Suppressor macrophage treated with lipopolysaccharide for 4 hours (primary cell): ENCODE measurements around the gene EFEMP1.
"Not testable (repeated sequence)": the region's sequence is repeated elsewhere in the genome, so short reads cannot be mapped to it uniquely, and the experiment has no call there.

Source experiments
- DNase-seq: peaks from one replicate; pipeline ENCODE4 v3.0.0-alpha.2; 2020

Gene EFEMP1

DNA sequence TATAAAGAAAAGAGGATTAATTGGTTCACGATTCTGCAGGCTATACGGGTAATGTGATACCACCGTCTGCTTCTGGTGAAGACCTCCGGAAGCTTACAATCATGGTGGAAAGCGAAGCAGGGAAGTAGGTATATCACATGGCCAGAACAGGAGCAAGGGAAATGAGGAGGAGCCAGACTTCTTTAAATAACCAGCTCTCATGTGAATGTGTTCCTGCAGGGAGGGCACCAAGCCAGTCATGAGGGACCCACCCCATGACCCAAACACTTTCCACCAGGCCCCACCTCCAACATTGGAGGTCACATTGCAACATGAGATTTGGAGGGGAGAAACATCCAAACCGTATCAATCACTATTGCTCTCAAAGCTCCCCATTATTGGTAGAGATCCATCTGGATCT lies 61.8 kb downstream of the EFEMP1 start:
- DNase-seq = no peak

DNA sequence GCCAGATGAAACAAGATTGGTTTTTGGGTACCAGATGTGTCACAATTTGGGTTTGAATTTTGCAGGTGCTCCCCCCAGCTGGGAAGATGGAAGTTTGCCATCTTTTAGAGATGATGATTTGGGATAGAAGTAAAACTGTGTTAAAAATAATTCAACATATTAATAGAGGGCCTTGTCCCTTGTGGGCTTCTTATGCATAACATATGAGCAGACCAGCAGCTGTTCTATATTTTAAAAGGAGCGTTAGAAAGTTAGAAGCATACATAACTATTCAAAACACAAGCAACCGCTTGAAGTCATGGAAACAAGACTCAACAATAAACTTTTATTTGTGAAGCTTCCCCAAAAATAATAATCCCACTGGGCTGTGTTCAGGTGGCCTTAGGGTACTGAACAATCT lies 62.8 kb downstream of the EFEMP1 start:
- DNase-seq = no peak

- no peak for DNase-seq
Observed at GRCh38 chr2:55859875-55860274, 63.7 kb downstream of the EFEMP1 start.

GRCh38 chr2:55857766-55858165 lies 65.8 kb downstream of the EFEMP1 start:
- no peak for DNase-seq

DNA sequence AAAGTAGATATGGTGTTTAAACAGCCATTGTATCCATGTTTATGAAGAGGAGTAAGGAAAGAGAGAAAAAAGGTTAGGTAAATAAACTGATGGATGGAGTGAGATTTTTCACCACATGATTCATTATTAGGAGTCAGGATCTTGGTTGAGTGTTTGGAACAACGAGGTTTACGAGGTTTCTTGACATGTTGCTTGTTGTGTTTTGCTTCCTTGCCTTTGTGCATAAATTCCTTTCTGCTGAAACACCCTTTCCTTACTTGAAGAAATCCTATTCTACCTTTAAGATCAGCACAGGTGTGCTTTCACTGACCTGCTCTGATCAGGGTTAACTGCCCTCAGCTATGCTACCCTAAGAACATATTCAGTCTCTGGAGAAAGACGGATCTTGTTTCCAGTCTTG lies 66.6 kb downstream of the EFEMP1 start:
- no peak for DNase-seq

- no peak for DNase-seq
Observed at GRCh38 chr2:55848096-55848495, 75.5 kb downstream of the EFEMP1 start.

GRCh38 chr2:55846426-55846825 lies 77.2 kb downstream of the EFEMP1 start:
- no peak for DNase-seq

- DNase-seq = peak; percentile 13
Observed at GRCh38 chr2:55844986-55845385, 78.6 kb downstream of the EFEMP1 start.

GRCh38 chr2:55843994-55844345 lies 79.6 kb downstream of the EFEMP1 start:
- no peak for DNase-seq

GRCh38 chr2:55843096-55843993 lies 80.2 kb downstream of the EFEMP1 start:
- DNase-seq = peak; percentile 6

DNA sequence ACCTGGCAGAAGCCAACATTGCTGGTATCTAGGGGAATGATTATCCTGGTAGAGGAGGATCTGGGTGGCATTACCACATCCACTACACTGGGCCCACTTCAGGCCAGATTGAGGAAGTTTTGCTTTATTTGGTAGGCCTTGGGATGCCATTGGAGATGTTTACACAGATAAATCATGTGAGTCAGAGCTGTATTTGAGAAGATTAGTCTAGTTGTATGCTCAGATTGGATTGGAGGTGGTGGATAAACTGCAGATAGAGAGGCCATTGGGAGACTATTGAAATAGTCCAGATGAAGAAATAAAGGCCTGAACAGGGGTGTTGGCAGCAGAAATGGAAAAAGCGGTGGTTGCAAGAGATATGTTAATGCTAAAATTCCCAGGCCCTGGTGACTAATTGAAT lies 81.5 kb downstream of the EFEMP1 start:
- DNase-seq = no peak

DNA sequence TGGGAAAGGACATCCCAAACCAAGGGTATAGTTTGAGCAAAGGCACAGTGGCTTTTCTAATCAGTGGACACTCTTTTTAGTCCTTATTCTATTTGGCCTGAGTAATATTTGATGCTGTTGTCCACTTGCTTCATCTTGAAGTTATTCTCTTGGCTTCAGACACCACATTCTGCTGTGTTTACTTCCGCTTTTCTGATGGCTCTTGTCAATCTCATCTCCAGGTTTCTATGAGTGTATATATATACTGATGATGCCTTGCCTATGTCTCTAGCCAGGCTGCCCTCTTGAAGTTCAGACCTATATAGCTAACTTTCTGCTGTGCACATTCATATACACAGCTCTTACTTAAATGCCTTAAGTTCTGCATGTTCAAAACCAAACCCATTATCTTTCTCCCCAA lies 83.1 kb downstream of the EFEMP1 start:
- no peak for DNase-seq

GRCh38 chr2:55839182-55839819 lies 84.3 kb downstream of the EFEMP1 start:
- DNase-seq = no peak

DNA sequence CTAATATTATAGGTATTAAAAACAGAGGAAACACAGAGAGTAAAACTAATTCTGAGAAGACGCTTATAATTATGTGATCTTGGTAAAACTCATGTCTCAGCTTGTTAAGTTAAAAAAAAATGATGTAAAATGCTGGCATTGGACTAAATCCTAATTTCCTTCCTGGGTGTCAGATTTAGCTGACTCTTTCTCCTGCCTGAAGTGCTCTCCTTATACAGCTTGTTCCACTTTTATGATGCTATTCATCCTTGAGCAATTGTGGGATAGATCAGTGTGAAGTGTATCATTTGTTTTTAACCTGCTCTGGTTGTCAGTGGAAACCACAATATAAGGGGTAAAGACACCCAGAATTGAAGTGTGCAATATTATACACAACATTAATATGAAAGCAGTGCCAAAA lies 84.9 kb downstream of the EFEMP1 start:
- no peak for DNase-seq

GRCh38 chr2:55838117-55838516 lies 85.5 kb downstream of the EFEMP1 start:
- not testable (repeated sequence) for DNase-seq

DNA sequence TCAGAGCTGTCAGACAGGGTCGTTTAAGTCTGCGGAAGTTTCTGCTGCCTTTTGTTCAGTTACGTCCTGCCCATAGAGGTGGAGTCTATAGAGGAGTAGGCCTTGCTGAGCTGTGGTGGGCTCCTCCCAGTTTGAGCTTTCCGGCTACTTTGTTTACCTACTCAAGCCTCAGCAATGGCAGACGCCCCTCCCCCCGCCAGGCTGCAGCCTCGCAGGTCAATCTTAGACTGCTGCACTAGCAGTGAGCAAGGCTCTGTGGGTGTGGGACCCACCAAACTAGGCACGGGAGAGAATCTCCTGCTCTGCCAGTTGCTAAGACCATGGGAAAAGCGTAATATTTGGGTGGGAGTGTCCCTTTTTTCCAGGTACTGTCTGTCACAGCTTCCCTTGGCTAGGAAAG lies 86.5 kb downstream of the EFEMP1 start:
- no peak for DNase-seq

DNA sequence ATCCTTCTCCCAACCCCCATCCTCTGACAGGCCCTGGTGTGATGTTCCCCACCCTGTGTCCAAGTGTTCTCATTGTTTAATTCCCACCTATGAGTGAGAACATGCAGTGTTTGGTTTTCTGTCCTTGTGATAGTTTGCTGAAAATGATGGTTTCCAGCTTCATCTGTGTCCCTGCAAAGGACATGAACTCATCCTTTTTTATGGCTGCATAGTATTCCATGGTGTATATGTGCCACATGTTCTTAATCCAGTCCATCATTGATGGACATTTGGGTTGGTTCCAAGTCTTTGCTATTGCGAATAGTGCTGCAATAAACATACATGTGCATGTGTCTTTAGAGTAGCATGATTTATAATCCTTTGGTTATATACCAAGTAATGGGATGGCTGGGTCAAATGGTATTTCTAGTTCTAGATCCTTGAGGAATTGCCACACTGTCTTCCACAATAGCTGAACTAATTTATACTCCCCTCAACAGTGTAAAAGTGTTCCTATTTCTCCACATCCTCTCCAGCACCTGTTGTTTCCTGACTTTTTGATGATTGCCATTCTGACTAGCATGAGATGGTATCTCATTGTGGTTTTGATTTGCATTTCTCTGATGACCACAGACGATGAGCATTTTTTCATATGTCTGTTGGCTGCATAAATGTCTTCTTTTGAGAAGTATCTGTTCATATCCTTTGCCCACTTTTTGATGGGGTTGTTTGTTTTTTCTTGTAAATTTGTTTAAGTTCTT lies 91.7 kb downstream of the EFEMP1 start:
- DNase-seq = not testable (repeated sequence)

DNA sequence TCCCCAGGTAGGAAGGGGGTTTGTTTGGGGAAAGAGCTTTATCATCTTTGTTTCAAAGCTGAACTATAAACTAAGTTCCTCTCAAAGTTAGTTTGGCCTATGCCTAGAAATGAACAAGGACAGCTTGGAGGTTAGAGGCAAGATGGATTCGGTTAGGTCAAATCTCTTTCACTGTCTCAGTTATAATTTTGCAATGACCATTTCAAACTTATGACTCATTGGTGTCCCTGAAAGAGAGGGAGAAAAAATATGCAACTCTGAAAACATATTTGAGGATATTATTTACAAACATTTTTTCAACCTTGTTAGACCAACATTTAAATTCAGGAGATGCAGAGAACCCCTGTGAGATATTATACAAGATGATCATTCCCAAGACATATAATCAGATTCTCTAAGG lies 95.7 kb downstream of the EFEMP1 start:
- DNase-seq = no peak

- DNase-seq = not testable (repeated sequence)
Observed at GRCh38 chr2:55827428-55827827, 96.2 kb downstream of the EFEMP1 start.

GRCh38 chr2:55826246-55826645 lies 97.3 kb downstream of the EFEMP1 start:
- no peak for DNase-seq

- DNase-seq = no peak
Observed at GRCh38 chr2:55824551-55825096, 99.0 kb downstream of the EFEMP1 start.
